Measurements from ENCODE around the gene NHLRC4. TPM values are rescaled to one million over a fixed set of nuclear protein-coding genes. Genes with fewer than 3 reads are reported as not detected.

NHLRC4 gene
- total and polyA plus RNA-seq, 2 of the 13 experiments (the other 11 are each of a cell fraction or from before 2014, with no cell fraction given) = 0.40 to 0.59 TPM

- no peak for TF ChIP-seq FOXA1 (IDR thresholded peaks at IDR 0.05)
- TF ChIP-seq FOXA1 (CRISPR knock-in tag; IDR thresholded peaks at IDR 0.05) = no peak
- 0 out of 2 replicates have a peak, but pooled peaks have one; percentile 39 for TF ChIP-seq ZZZ3 (CRISPR knock-in tag; IDR thresholded peaks at IDR 0.05; ENCODE audit: borderline replicate concordance)
- TF ChIP-seq ZNF281 (CRISPR knock-in tag; IDR thresholded peaks at IDR 0.05; ENCODE audit: borderline replicate concordance) = no peak
- TF ChIP-seq ZFP41 (CRISPR knock-in tag; IDR thresholded peaks at IDR 0.05; ENCODE audit: borderline replicate concordance) = no peak
- TF ChIP-seq KMT2B (CRISPR knock-in tag; IDR thresholded peaks at IDR 0.05) = no peak
- no peak for TF ChIP-seq ZNF557 (CRISPR knock-in tag; IDR thresholded peaks at IDR 0.05)
- no peak for TF ChIP-seq CEBPG (CRISPR knock-in tag; IDR thresholded peaks at IDR 0.05)
- TF ChIP-seq ZBTB7A (CRISPR knock-in tag; IDR thresholded peaks at IDR 0.05) = no peak
- 0 out of 2 replicates have a peak, but pooled peaks have one; percentile 34 for TF ChIP-seq ZNF772 (CRISPR knock-in tag; IDR thresholded peaks at IDR 0.05)
- TF ChIP-seq HNF1B (CRISPR knock-in tag; IDR thresholded peaks at IDR 0.05) = no peak; the same call in 1 of the 2 replicates
- peak; percentile 54 for TF ChIP-seq SPEN (CRISPR knock-in tag; IDR thresholded peaks at IDR 0.05; ENCODE audit: low read depth)
- peak; percentile 37 for TF ChIP-seq ASH2L (IDR thresholded peaks at IDR 0.05; ENCODE audit: insufficient read length, low read depth, low read length)
- peak; percentile 73 for TF ChIP-seq KLF12 (CRISPR knock-in tag; IDR thresholded peaks at IDR 0.05; ENCODE audit: borderline replicate concordance)
- TF ChIP-seq SIX1 (CRISPR knock-in tag; IDR thresholded peaks at IDR 0.05; ENCODE audit: borderline replicate concordance) = no peak
- TF ChIP-seq ZNF816 (CRISPR knock-in tag; IDR thresholded peaks at IDR 0.05; ENCODE audit: borderline replicate concordance) = no peak
- peak; percentile 81 for TF ChIP-seq CREM (IDR thresholded peaks at IDR 0.05)
- no peak for TF ChIP-seq CREM (CRISPR knock-in tag; IDR thresholded peaks at IDR 0.05)
These were observed 39.5 kb upstream of the NHLRC4 start, which contains the start of gene CAPN15 (continued) for GRCh38 chr16:527015-527903.
